ENCODE measurements around the gene CCDC9. TPM values are rescaled to one million over a fixed set of nuclear protein-coding genes. Genes with fewer than 3 reads are reported as not detected.
"Not testable (repeated sequence)": the region's sequence is repeated elsewhere in the genome, so short reads cannot be mapped to it uniquely, and the experiment has no call there.

Gene CCDC9
- total RNA-seq, 1 donor from 2014 or later = 42.4 TPM

DNA sequence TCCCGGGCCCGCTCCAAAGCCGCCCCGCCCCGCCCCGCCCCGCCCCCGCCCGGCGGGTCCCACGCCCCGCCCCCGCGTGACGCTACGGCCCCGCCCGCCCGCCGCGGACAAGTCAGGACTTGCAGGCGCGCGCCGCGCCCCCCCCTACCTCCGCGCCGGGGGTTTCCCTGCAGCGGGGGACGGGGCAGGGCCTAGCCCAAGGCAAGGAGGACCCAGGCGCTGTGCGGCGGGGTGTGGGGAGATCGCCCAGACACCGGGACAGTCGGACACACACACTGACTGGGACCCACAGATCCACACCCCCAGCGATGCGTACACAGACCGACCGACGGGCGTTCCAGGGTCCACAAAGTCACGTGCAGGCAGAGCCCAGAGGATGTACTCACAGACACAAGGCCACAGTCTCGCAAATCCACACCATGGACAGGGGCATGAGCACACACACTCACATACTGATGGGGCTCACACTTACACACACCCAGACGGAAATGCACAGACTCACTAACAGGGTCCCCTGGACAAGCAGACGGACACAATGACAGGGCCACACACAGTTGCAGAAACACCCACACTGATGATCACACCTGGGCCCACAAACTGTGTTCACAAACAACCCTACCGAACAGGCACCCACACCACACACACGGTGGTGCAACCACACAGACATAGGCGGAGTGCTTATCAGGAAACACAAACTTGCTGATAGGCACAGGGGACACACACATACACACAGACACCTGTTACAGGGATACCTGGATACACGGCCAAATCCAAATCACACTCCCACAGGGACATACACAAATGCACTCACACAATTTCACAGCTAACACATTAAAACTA, 24.9 kb upstream of the CCDC9 start:
- intact Hi-C loops (cut with DNase I) = no loop called here
- ATAC-seq (peak; percentile 72), DNase-seq (ENCODE audit: low spot score) (peak; percentile 94)

- intact Hi-C loops (cut with DNase I) = no loop called here
- no peak for DNase-seq (ENCODE audit: low spot score)
- ATAC-seq = no peak
Observed at GRCh38 chr19:47232422-47233211, 23.7 kb upstream of the CCDC9 start.

DNA sequence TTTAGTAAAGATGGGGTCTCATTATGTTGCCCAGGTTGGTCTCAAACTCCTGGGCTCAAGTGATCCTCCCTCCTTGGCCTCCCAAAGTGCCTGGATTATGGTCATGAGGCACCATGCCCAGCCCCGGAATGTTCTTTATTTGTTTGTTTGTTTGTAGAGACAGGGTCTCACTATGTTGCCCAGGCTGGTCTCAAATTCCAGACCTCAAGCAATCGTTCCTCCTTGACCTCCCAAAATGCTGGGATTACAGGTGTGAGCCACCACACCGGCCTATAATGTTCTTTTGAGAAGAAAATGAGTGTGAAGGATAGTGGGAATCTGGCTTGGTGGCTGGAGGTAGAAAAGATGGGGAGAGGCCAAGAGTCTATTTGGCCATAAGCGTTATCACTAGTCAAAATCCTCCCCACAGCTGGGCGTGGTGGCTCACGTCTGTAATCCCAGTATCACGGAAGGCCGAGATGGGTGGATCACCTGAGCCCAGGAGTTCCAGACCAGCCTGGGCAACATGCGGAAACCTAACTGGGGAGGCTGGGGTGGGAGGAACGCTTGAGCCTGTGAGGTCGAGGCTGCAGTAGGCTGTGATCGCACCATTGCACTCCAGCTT, 20.2 kb upstream of the CCDC9 start:
- DNase-seq (ENCODE audit: low spot score) = no peak
- no peak for ATAC-seq
- intact Hi-C loops (cut with DNase I) = no loop called here

- intact Hi-C loops (cut with DNase I) = no loop called here
- ATAC-seq = no peak
- no peak for DNase-seq (ENCODE audit: low spot score)
Observed at GRCh38 chr19:47239152-47239551, 17.2 kb upstream of the CCDC9 start.

- ATAC-seq = no peak
- intact Hi-C loops (cut with DNase I) = loop anchor here (5.0 kb wide), 1 partner anchor 32 kb away; no protein-coding TSS in a partner anchor
- DNase-seq (ENCODE audit: low spot score) = no peak
Observed at GRCh38 chr19:47239610-47240296, 16.6 kb upstream of the CCDC9 start.

DNA sequence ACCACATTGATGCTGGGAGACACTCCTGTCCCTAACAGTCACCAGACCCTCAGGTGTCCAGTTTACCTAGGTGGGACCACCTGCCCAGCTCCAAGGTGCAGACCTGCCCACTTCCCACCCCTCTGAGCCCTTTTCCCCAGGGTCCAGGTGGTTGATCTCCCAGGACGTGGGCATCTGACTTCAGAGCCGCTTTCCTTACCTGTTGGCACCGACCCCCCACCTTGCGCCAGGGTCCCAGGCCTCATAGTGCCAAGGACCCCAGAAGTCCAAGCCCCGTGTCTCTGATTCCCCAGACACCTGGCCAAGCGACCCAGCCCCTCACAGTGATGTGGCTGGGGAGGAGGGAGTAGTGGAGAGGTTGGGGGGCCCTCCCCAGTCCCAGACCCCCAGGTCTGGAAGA, 15.8 kb upstream of the CCDC9 start:
- intact Hi-C loops (cut with DNase I) = loop anchor here (5.0 kb wide), 1 partner anchor 33 kb away; no protein-coding TSS in a partner anchor
- DNase-seq (ENCODE audit: low spot score) (no peak), ATAC-seq (no peak)

- ATAC-seq (peak; percentile 18), DNase-seq (ENCODE audit: low spot score) (peak; percentile 76)
- intact Hi-C loops (cut with DNase I) = loop anchor here (5.0 kb wide), 1 partner anchor 34 kb away; no protein-coding TSS in a partner anchor
Observed at GRCh38 chr19:47240996-47241918, 15.1 kb upstream of the CCDC9 start.

DNA sequence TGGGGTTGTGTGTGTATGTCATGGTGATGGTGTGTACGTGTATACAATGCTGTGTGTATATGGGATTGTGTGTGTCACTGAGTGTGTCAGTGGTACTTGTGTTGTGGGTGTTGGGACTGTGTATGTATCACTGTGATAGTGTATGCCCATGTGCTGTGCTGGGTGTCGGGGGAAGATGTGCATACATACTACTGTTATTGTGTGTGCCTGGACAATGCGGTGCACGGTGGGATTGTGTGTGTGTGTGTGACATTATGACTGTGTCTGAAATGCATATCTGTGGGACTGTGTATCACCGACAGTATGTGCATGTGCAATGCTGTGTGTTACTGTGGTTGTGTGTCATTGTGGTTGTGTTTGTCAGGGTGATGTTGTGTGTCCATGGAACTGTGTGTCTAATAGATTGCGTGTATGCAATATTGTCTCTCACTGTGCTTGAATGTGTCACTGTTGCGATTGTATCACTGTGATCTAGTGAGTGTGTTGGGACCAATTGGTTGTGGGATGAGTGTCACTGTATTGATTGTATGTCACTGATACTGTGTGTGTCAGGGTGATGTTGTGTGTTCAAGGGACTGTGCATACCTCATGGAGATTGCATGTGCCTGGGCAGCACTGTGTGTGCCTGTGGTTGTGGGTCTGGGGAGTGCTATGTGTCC, 14.3 kb upstream of the CCDC9 start:
- DNase-seq (ENCODE audit: low spot score) (no peak), ATAC-seq (no peak)
- intact Hi-C loops (cut with DNase I) = loop anchor here (5.0 kb wide), 1 partner anchor 35 kb away; no protein-coding TSS in a partner anchor

- no peak for DNase-seq (ENCODE audit: low spot score)
- ATAC-seq = no peak
- intact Hi-C loops (cut with DNase I) = loop anchor here (5.0 kb wide), 1 partner anchor 36 kb away; no protein-coding TSS in a partner anchor
Observed at GRCh38 chr19:47243364-47243775, 13.0 kb upstream of the CCDC9 start.

DNA sequence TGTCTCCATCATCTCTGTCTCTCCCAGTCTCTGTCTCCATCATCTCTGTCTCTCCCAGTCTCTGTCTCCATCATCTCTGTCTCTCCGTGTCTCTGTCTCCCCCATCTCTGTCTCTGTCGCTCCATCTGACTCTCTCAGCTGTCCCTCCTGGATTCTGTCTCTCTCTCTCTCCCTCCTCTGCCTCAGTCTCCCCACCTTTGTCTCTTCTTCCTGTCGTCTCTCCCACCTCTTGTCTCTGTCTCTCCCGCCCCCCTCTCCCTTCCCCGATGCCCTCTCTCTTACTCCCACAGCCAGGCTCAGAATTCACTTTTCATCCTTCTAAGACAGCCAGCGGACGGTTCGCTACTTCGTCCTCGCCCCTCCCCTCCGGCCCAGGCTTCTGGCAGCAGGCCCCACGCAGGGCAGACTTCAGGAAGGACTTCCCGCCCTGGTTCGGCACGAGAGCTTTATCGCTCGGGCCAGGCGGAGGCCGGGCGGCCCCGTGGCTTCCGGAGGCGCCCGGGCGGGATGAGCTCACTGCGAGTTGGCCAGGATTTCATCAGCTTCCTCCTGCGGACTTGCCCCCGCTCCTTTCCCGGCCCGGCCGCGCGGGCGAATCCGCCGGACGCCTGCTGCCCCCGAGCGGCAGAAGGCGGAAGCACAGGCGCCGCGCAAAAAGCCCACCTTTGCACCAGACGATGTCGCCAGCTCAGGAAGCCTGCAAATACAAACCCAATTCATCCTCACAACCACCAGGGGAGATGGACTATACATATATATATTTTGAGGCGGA, 12.4 kb upstream of the CCDC9 start:
- intact Hi-C loops (cut with DNase I) = loop anchor here (5.0 kb wide), 1 partner anchor 37 kb away; no protein-coding TSS in a partner anchor
- peak; percentile 95 for ATAC-seq
- peak; percentile 92 for DNase-seq (ENCODE audit: low spot score)

DNA sequence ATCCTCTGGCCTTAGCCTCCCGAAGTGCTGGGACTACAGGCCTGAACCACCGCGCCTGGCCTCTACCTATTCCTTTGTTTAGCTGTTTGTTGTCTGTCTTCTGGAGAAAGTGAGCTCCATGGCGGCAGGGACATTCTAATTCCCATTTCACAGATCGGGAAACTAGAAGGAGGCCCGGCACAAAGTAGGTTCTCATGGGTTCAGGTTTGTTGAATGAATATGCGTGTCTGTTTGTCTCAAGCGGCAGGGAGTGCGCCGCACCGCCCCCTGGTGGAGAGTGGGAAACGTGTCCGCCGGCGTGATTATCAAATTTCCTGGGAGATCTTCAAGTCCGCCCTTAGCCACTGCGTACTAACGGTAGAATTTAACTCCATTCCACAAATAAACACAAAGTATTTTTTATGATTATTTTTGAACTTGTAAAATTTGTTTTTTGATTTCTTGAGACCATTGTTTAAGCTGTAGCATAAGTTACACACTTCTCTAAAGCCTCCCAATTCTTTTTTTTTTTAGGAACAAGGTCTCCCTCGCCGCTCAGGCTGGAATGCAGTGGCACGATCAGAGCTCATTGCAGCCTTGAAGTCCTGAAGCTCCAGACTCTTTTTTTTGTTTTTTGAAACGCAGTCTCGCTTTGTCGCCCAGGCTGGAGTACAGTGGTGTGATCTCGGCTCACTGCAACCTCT, 8.9 kb upstream of the CCDC9 start:
- intact Hi-C loops (cut with DNase I) = loop anchor here (5.0 kb wide), 1 partner anchor 90 kb away; no protein-coding TSS in a partner anchor
- DNase-seq (ENCODE audit: low spot score) (peak; percentile 88), ATAC-seq (peak; percentile 34)

DNA sequence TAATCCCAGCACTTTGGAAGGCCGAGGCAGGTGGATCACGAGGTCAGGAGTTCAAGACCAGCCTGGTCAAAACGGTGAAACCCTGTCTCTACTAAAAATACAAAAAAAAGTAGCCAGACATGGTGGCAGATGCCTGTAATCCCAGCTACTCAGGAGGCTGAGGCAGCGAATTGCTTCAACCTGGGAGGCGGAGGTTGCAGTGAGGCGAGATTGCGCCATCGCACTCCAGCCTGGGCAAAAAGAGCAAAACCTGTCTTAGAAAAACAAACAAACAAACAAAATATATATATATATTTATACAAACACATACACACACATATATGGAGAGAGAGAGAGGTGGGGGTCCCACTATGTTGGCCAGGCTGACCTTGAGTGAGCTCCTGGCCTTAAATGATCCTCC, 3.3 kb upstream of the CCDC9 start:
- intact Hi-C loops (cut with DNase I); ATAC-seq; DNase-seq (ENCODE audit: low spot score): not testable (repeated sequence)

- no peak for ATAC-seq
- intact Hi-C loops (cut with DNase I) = no loop called here
- DNase-seq (ENCODE audit: low spot score) = no peak
Observed at GRCh38 chr19:47253467-47253881, 2.9 kb upstream of the CCDC9 start.

DNA sequence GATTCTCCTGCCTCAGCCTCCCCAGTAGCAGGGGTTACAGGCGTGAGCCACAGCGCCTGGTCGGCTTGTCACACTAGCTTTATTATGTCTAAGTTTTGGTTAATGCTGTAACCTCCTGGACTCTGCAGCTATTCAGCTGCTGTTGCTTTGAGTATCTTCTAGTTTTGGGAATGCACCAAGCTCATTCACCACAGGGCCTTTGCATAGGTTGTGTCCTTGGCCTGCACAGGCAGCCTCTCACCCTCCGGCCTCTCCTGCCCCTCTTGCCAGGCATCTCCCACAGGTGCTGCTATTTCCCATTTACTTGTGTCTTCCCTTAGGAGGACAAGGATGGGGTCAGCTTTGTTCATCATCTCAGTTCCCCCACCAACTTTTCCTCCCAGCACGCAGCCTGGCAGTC, 2.4 kb upstream of the CCDC9 start:
- intact Hi-C loops (cut with DNase I) = no loop called here
- no peak for DNase-seq (ENCODE audit: low spot score)
- ATAC-seq = no peak

DNA sequence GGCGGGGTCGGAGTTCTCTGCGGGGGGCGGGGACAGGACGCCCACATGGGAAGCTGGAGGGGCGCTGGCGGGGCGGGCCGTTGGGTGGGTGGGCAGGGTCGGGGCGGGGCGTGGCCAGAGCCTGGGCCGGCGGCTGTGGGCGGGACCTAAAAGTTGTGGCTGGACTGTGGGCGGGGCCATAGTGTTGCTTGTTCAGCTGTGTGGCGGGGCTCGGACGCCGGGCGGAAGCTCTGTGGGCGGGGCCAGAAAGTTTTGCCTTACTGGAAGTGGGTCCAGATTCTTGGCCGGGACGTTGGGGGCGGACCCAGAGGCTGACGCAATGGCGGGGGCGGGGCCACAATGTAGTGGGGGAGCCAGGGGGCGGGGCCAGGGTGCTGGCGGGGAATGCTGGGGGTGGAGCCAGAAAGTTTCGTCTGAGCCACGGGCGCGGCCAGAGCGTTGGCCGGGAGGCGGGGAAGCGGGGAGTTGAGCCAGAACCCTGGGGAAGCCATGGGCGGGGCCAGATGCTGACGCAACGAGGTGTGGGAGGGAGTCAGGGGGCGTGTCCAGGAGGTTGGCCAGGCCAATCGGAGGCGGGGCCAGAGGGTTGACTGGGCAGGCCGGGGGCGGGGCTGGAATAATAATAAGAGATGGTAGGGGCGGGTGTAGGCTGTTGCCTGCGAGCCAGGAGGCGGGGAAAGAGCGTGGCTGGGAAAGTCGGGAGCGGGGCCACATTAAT, 527 bp downstream of the CCDC9 start:
- DNase-seq (ENCODE audit: low spot score) (peak; percentile 100), ATAC-seq (peak; percentile 92)
- intact Hi-C loops (cut with DNase I) = no loop called here
